Duodenal mucosa (tissue), 2 donors: ENCODE measurements around the gene ASB2.

ENCODE experiments used
- H3K27ac ChIP-seq: one replicate; pipeline ENCODE4 v1.7.0; 2013; ENCODE audit warnings: low read depth, low read length
- H3K27me3 ChIP-seq, 2 donors: one replicate each; pipeline ENCODE4 v1.7.0; 2013; ENCODE audit warnings: low read length in 2 of 2, control low read depth in 1 of 2; ENCODE audit not compliant: insufficient read depth in 2 of 2, control insufficient read depth in 1 of 2
- H3K36me3 ChIP-seq, 2 donors: one replicate each; pipeline ENCODE4 v1.7.0; 2013; ENCODE audit warnings: low read length in 2 of 2, control low read depth in 1 of 2; ENCODE audit not compliant: insufficient read depth in 2 of 2, control insufficient read depth in 1 of 2
- H3K4me1 ChIP-seq, 2 donors: one replicate each; pipeline ENCODE4 v1.7.0; 2013; ENCODE audit warnings: low read length in 2 of 2, control low read depth in 1 of 2; ENCODE audit not compliant: insufficient read depth in 2 of 2, control insufficient read depth in 1 of 2
- H3K4me3 ChIP-seq, 2 donors: one replicate each; pipeline ENCODE4 v1.7.0; 2013; ENCODE audit warnings: low read length in 2 of 2, low read depth in 1 of 2
- H3K9ac ChIP-seq, 2 donors: one replicate each; pipeline ENCODE4 v1.7.0; 2013; ENCODE audit warnings: low read length in 2 of 2, low read depth in 1 of 2
- H3K9me3 ChIP-seq, 2 donors: one replicate each; pipeline ENCODE4 v1.7.0; 2013; ENCODE audit warnings: low read length in 2 of 2, control low read depth in 1 of 2; ENCODE audit not compliant: control insufficient read depth in 1 of 2

Gene ASB2

GRCh38 chr14:93911975-93912615, 64.3 kb downstream of the ASB2 start:
- Histone ChIP-seq H3K9ac (no peak overlapping the region), H3K27ac (no peak overlapping the region), H3K9me3 (peaks cover 0 to 6% of the 10 kb centered on the region in 2 donors), H3K27me3 (no peaks in the 10 kb centered on the region), H3K4me1 (no peaks in the 10 kb centered on the region), H3K4me3 (no peak overlapping the region), H3K36me3 (no peaks in the 10 kb centered on the region)

DNA sequence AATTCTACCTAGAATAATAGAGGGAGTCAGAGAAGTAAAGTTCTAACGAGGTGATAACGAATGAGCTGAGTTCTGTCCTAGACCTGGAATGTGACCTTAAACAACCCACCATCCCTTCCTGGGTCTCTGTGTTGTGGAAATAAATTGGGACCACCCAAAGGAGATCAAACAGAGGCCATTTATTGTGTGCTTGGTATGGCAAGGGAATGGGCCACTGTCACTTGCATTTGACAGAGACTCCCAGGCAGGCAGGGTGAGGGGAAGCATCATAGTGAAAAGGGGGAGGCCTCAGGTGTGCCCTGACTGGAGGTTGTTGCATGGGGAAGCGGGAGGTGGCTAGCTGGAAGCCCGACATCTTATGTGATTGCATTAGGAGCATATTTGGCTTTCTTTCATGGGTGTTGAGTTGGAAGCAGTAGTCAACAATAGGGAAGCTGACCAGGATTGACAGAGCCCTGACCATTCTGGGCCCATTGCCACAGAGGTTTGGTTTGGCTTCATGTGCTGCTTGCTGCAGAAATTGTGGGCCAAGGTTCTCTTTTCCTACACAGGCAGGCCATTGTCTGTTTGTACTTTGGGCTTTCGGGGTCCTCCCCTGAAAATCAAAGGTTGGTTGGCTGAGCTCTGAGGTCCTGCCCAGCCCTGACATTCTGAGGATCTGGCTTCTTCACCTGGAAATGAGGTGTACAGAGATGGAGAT, 66.8 kb downstream of the ASB2 start:
- Histone ChIP-seq H3K27ac (no peak overlapping the region), H3K27me3 (no peaks in the 10 kb centered on the region), H3K36me3 (no peaks in the 10 kb centered on the region), H3K9me3 (peaks cover 0 to 3% of the 10 kb centered on the region in 2 donors), H3K4me1 (no peaks in the 10 kb centered on the region), H3K9ac (no peak overlapping the region), H3K4me3 (no peak overlapping the region)

DNA sequence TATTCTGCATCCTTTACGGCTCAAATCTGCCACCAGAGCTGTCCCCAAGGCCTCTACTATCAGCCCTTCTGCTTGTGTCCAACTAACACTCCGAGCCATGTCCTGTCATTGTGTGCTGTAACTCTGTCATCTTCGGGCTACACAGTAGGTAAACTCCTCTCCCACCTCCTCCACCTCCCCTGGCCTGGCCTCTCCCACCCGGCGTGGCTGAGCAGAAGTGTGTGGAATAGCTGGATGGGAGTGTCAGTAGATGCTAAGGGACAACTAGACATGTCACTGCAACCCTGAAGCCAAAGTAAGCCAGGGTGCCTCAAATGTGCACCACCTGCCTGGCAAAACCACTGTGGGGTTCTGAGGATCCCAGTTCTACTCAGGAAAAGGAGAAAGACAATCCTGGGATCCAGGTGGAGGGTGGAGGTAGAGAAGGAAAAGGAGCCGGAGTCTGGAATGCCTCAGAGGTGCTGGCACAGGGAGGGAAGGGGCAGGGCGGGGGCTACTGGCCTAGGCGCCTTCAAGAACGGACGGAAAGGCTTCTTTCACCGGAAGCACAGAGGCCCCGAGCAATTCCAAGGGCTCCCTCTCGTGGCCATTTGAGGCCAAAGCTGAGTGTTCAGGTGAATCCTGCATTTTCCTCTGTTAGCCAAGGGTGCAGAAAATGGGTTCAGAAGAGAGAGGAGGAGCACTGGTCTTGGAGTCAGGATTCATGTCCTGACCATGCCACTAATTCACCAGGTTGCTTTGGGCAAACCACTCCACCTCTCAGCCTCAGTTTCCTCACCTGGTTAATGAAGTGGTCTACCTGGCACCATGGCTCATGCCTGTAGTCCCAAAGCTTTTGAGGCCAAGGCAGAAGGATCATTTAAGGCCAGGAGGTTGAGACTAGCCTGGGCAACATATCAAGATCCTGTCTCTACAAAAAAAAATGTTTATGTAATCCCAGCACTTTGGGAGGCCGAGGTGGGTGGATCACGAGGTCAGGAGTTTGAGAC, 69.7 kb downstream of the ASB2 start:
- no peak overlapping the region for H3K27ac ChIP-seq
- no peak overlapping the region for H3K4me3 ChIP-seq
- no peaks in the 10 kb centered on the region for H3K36me3 ChIP-seq
- H3K27me3 ChIP-seq: peaks cover 0 to 6% of the 10 kb centered on the region in 2 donors
- no peak overlapping the region for H3K9ac ChIP-seq
- H3K4me1 ChIP-seq: no peaks in the 10 kb centered on the region
- H3K9me3 ChIP-seq: no peaks in the 10 kb centered on the region

DNA sequence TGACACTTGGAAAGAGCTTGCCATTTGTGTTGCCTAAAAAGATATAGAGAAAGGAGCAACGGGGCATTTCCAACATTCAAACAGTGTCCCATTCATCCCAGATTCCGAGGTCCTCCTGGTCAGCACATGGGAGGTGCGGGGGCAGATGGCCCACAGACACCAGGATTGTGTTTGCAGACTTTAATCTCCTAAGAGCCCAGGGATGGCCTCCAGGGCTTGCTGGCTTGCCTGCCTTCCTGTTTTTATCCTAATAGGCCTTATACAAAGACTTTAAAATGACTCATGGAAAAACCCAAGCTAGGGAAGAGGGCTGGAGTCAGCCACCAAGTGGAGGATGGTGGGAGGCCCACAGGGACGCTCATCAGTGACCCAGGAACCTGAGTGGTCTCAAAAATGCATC, 70.7 kb downstream of the ASB2 start:
- Histone ChIP-seq H3K27me3 (peaks cover 0 to 6% of the 10 kb centered on the region in 2 donors), H3K27ac (no peak overlapping the region), H3K9me3 (no peaks in the 10 kb centered on the region), H3K36me3 (no peaks in the 10 kb centered on the region), H3K4me1 (no peaks in the 10 kb centered on the region), H3K4me3 (no peak overlapping the region), H3K9ac (no peak overlapping the region)

DNA sequence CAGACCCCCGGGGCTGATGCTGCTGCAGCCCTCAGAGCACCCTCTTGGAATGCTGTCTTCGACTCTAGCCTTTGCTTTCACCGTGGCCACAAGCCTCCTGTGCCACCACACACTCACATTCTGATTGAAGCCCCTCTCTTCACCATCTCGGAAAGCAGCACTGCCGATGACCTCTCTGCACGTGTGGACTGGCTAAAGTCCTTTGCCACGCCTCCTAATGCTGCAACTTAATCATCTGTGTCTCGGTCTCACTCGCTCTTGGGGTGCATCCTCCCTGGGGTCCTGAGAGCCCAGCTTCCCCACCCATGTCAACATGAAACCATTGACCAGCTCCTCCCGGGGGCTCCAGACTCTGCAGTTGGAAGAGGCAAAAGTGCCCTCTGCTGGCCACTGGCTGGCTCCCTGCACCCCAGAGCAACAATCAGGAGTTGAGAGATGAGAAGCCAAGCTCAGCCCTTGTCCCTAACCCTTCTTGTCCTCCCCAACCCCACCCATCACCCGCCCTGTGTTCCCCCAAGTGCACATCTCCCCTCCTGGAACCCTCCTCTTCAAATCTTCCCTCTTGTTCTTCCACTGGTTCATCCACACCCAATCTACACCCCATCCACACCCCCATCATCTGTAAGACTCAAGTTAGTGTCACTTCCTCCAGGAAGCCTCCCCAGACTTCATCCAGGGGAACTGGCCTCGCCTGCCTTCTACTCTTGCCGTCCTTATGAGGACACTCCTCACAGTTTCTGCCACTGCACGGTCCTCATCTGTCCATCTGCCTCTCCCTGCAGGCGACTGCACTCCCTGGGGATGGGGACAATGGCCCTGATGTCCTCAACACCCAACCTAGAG, 72.8 kb downstream of the ASB2 start:
- Histone ChIP-seq H3K36me3 (no peaks in the 10 kb centered on the region), H3K27ac (no peak overlapping the region), H3K9ac (no peak overlapping the region), H3K9me3 (no peaks in the 10 kb centered on the region), H3K27me3 (peaks cover 0 to 9% of the 10 kb centered on the region in 2 donors), H3K4me3 (no peak overlapping the region), H3K4me1 (no peaks in the 10 kb centered on the region)

GRCh38 chr14:93902619-93903307, 73.6 kb downstream of the ASB2 start:
- Histone ChIP-seq H3K4me1 (no peaks in the 10 kb centered on the region), H3K4me3 (no peak overlapping the region), H3K27ac (no peak overlapping the region), H3K9ac (no peak overlapping the region), H3K9me3 (no peaks in the 10 kb centered on the region), H3K27me3 (peaks cover 0 to 9% of the 10 kb centered on the region in 2 donors), H3K36me3 (no peaks in the 10 kb centered on the region)

- Histone ChIP-seq H3K4me1 (no peaks in the 10 kb centered on the region), H3K9me3 (no peaks in the 10 kb centered on the region), H3K36me3 (no peaks in the 10 kb centered on the region), H3K9ac (no peak overlapping the region), H3K27me3 (peaks cover 0 to 9% of the 10 kb centered on the region in 2 donors), H3K4me3 (no peak overlapping the region), H3K27ac (no peak overlapping the region)
Measured at GRCh38 chr14:93901813-93902212, 74.6 kb downstream of the ASB2 start.

DNA sequence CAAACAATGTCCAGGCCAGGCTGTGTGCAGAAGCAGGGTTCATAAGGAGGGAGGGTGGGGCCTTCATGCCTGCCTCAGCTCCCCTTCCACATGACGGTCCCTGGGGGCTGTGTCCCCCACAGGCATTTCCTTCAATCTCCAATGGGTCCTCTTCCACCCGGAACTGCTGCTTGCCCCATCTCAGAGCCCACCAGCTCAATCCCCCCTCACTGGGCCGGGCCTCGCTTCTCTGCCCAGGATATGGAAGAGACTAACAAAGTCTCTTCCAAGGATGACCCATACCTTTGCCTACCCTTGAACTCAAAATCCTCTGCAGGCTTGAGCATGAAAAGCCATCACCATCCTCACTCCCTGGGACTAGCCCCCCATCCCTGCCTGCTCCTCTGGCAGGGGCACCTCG, 77.6 kb downstream of the ASB2 start:
- Histone ChIP-seq H3K36me3 (no peaks in the 10 kb centered on the region), H3K27ac (no peak overlapping the region), H3K9ac (no peak overlapping the region), H3K9me3 (no peaks in the 10 kb centered on the region), H3K4me3 (no peak overlapping the region), H3K27me3 (peaks cover 0 to 9% of the 10 kb centered on the region in 2 donors), H3K4me1 (no peaks in the 10 kb centered on the region)

DNA sequence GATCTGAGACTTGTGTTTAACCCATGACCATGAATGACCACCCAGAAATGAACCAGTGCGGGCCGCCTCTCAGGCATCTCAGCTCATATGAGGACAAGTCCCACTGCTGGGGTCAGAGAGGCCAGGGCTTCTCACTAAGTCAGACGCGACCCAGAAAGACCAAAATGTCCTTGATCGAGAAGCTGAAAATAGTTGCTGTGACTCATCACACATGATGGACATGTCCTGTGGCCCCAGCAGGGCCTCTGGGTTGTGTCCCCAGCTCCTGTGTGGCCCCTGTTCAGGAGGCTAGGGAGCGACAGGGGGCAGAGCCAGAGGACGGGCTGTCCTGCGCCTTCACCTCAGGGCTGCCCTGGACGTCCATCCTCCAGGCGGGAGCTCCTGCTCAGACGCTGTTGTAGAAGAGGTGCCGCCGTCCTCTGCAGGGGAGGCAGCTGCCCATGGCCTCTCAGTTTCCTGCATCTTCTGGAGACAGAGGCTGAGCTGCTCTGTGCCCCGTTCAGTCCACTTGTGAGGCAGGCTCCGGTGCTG, 78.2 kb downstream of the ASB2 start:
- Histone ChIP-seq H3K9ac (no peak overlapping the region), H3K27ac (no peak overlapping the region), H3K4me1 (no peaks in the 10 kb centered on the region), H3K9me3 (no peaks in the 10 kb centered on the region), H3K27me3 (peaks cover 0 to 9% of the 10 kb centered on the region in 2 donors), H3K4me3 (no peak overlapping the region), H3K36me3 (no peaks in the 10 kb centered on the region)
